NCI-H774 (cell line): ENCODE data around the gene PARVA.

Source experiments
- DNase-seq: peaks from one replicate; lab custom pipeline; 2025; lab: John Stamatoyannopoulos, UW

Gene PARVA

DNA sequence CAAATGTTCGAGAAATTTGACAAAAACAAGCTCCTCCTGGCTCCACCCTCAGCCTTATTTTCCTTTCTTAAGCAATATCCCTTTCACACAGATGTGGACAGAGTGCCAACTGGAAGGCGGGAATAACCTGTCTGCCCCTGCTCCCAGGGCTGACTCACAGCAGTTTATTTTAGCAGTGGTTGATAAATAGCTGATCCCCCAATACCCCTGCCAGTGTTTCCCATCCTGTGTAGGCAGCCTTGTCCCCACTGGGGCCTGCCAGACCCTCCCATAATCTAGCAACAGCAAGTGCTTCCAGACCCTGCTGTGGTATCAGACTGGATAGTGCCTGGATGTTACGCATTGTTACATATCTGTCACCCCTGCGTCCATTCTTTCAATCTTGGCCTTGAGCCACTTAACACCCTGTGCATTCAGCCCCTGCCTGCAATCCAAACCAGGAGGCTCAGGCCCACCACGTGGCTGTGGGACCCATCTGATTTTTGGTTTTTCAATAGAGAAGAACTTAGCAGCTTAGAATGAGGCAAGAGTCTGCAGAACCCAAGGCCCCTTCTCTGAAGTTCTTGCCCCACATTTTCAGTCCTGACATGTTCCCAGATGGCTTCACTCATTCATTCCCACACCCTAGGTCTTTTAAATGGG, 53.7 kb downstream of the PARVA start:
- DNase-seq: no peak

DNA sequence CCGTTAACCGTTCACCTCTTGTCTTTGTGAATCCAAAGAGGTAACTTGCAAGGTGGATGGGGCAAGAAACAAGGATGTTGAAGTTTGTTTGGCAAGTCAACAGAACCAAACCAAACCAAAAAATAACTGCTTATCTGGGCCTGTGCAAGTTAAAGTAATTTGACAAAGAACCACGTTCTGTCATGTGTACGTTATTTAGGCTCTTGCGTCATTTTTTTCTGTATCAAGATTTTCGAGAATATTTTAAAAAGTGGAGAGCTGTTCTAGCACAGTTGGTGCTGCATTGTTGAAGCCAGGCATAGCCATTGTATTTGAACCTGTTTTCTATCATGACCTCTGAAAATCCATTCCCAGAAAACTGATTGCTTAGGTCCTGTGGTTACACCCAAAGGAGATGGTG, 55.1 kb downstream of the PARVA start:
- DNase-seq: no peak

DNA sequence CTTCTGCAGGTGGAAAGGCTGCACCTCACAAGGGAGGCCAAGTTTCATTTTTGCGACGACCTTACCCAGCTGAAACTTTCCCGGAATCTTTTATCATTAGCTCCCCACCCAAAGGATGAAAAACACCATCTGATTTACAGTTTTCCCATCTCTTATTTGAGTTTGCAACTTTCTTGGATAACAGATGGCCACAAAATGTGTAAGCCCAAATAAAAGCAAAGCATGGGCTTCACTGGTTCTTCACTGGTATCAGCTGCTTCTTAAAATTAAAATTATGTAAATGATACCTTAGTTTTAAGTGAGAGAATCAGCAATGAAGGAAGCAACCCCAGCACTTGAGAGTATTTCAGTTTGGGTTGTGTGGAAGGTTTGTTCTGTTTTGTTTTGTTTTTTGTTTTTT, 55.8 kb downstream of the PARVA start:
- DNase-seq: no peak

DNA sequence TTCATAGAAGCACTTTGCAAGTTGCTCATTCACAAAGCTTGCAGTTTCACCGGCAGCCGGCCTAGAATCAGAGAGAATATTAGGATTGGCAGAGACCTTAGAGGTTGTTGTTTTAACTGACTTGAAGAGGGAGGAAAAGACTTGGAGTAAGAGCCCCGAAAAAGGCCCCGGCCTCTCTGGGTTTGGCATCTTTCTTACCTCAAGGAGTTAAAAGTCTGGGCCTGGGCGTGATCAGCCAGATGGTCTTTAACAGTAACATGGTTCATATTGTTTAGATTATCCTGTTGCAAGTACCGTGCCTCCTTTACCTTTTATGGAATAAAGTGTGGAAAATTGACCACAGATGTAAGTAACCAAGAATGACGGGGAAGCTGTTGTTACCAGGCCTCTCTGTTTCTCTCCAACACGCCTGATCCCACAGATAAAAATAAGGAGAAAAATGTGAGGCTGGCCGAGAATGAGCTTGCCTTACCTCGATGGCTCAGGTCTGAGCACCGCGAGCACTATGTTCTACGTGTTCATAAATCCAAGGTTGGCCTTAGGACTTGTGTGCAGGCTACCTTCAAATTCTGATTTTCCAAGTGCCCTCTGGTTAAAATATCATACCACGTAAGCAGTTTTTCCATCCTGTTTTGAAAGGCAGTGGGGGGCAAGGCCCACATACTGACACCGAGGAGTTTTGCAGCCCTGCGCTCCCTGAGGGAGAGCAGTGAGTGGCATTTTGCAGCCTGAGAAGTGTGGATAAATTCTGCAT, 56.4 kb downstream of the PARVA start:
- DNase-seq: no peak

DNA sequence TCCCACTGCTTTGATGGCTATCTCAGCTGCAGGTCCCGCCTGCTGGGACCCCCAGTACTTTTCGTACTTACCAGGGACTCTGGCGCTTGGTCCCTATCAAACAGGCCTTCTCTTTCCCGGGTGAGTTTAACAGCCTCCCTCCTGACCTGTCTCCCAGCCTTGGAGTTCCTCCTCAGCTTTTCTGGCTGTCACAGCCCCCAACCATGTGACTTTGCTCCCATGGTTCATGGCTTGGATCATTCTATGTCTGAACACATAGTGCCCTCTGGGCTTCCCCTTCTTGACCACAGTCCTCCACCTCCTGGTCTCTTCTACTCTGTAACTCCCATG, 56.9 kb downstream of the PARVA start:
- no peak for DNase-seq

DNA sequence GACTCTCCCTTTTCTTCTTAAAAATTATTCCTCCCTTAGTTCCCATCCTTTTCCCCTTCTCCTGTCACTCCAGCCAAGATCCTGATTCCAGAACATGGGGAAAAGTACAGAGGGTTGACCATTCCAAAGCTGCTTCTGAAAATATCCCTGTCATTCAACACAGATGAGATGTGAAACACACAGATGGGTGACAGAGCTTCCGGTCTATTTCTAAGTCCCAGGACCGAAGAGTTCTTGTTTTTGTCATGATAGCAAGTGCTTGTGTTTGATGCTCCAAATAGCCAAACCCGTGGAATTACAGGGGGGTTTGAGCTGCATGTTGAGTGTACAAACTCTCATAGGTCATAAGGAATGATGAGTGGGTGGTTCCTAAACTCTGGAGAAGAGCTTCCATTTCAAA, 57.9 kb downstream of the PARVA start:
- no peak for DNase-seq

DNA sequence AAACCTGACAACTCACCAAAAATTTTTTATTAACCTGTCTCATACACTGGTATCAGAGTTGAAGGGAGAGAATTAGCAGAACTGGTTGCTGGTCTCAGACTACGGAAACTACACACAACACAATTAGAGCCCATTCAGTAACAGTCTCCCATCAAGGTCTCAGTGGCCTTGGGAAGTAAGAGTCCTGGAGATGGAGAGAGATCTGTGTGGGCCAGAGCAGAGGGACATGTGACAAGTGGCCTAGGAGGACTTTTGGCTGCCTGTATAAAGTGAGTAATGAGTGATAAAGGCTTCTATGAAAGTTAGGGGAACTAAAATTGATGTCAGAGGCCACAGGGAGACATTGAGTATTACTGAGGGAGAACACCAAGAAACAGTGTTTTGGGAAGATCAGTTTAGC, 58.9 kb downstream of the PARVA start:
- DNase-seq: no peak

DNA sequence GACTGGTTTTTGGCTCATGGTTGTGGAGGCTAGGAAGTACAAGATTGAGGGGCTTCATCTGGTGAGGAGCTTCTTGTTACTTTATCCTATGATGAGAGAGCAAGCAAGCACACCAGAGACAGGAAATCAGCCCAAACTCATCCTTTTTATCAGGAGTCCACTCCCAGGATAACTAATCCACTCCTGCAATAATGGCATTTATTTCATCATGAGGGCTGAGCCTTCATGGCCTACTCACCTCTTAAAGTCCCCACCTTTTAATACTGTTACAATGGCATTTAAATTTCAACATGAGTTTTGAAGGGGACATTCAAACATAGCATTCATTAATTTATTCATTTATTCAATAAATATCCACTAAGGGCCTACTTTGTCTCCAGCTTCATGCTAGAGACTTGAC, 60.9 kb downstream of the PARVA start:
- DNase-seq: no peak

DNA sequence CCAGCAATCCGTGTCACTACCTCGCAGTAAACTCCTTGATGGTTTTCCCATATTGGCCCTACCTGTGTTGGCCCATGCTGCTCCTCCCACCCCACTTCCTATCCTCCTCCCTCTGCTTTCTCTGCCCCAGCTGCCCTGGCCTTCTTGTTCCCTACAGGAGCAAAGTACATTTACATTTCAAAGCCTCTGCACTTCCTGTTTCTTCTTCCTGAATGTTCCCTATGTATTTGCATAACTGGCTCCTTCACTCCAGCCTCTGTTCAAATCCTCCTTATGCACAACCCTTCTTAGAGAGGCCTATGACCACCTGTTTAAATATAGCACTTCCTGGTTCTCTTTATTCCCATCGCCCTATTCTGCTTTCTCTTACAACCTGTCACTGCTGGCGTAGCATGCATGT, 62.2 kb downstream of the PARVA start:
- peak; percentile 12 for DNase-seq

DNA sequence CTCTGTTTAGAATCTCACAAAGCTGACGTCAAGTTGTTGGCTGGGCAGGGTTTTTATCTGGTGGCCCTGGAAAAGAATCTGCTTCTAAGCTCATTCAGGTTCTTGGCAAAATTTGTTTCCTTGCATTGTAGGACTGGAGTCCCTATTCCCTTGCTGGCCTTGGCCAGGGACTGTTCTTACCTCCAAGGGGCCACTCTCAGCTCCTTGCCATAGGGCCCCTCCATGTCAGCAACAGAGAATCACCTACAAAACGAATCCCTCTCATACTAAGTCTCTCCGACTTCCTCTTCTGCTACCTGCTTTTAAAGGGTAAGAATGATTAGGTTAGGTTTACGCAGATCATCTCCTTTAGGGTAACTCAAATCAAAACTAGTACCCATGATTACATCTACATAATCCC, 63.2 kb downstream of the PARVA start:
- no peak for DNase-seq

DNA sequence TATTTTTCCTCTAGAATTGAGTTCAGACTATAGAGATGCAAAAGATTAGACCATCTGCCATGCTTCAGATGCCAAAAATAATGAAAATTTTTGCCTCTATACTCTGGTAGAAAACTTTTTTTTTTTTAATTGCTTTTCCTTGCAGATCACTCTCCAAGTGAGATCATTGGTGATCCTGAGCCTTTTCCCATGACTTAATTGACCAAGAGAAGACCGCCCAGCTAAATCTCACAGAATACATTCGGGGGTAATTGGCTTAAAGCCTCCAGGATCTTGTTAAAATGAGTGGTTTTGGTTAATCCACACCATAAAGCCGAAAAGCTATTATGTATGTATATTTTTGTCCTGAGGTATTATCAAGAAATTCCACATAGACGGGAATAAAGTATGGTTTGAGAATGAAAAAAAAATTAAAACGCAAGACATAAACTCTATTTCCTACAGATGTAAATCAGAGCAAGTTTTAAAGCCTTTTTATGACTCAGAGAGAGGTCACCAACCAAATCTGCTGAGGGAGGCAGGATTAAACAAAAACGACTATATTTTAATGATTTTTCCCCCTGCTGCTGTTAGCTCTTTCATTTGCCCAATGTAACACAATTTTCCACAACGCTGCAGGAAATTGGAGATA, 64.0 kb downstream of the PARVA start:
- no peak for DNase-seq

DNA sequence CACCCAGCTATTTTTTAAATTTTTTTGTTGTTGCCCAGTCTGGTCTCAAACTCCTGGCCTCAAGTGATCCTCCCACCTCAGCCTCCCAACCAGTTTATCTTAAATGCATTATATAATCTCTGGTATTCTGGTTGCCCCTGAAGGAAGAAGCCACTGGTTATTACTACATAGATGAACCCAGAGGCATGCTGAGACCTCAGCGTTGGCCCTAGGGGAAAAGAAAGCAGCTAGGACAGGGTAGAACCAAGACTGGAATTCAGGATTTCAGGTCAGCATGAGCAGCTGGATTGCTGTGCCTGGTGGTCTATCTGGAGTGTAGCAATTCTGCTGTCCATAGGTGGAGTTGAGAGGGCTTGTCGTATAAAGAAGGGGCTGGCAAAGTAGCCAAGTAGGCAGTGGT, 67.2 kb downstream of the PARVA start:
- no peak for DNase-seq

DNA sequence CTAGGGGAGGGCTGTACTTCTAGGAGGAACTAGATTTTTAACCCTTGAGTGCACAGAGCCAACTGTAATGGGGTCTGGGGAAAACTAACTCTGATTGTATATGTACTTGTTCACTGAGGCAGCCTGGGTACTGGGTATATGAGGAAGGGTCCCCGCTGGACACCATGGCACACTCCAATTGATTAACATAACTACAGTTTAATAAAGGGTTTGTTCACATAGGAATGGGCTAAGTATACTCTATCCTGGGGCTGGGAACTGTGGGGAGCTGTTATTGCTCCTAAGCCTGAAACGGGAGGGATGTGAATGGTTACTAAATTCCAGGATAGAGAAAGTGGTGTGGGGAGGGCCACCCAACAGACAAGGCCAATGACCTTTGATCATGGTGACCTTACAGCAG, 67.6 kb downstream of the PARVA start:
- DNase-seq: no peak

DNA sequence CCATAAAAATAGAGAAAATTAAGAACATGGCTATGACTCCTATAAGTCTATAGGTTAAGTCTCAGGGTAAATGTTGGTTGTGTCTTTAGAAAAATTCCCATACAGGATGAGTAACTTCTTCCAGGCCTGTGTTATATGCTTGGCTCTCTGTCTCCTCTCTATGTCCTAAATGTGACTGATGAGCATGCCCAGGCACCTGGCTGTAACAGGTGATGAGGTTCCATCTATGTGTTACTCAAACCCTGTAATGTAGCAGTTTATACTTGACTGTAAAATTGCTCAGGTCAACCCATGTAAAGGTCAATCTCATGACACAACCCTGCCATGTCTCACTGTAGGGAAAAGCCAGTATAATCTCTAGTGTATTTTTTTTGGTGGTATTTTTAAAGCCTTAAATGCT, 69.5 kb downstream of the PARVA start:
- no peak for DNase-seq

DNA sequence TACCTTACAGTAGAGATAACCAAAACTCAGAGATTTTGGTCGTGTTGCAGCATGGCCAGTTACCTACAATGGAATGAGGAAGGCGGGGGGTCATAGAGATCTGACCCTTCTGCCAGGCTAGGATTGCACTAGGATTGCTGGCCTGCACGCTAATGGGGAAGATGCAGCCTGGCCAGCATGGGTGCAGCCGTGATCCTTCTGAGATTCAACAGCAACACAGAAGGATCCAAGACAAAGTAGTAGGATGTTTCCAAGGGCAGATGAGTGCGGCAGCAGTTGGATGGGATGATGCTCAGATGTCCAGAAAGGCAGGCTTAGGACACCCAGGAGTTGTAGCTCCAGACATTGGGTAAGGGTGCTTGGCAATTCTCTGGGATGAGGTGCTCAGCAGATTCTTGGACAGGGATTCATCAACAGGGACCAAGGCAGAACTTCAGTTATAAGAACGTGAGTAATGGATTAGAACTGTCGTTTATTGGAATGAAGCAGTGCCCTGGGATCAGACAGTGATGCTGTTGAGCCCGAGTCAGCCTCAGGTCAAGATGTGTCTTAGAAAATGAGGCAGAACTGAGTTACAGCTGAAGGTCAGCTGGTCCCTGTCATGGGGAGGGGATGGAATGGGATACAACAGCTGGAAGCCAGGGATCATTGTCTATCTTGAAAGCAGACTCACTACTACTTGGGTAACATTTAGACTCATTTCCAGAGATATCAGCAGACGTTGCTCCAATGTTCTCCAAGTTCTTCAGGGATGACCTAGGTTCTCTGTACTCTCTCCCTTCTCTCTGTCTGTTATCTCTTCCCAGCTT, 71.0 kb downstream of the PARVA start:
- no peak for DNase-seq

DNA sequence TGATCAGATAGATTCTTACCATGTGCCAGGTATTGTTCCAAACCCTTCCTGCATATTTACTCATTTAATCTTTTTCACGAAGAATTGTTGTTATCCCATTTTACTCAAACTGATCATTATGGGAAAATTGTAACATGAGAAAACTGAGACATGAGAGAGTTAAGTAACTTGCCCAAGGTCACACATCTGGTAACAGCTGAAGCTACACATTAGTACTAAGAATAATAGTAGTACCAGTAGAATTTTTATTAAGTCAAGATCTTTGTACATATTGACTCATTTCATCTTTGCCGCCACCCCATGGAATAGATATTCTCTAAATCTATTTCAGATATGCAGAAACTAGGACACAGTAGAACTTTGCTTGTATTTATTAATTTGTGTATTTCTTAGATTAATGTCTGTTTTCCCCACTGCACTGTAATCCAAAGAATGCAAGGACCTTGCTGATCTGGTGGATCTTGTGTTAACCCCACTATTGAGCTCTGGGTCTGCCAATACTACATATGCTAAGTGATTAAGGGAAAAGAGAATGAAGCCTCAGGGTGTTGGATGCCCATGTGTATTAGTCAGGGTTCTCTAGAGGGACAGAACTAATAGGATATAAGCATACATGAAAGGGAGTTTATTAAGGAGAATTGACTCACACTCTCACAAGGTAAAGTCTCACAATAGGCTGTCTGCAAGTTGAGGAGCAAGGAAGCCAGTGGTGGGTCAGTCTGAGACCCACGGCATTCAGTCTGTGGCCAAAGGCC, 72.8 kb downstream of the PARVA start:
- DNase-seq: no peak

DNA sequence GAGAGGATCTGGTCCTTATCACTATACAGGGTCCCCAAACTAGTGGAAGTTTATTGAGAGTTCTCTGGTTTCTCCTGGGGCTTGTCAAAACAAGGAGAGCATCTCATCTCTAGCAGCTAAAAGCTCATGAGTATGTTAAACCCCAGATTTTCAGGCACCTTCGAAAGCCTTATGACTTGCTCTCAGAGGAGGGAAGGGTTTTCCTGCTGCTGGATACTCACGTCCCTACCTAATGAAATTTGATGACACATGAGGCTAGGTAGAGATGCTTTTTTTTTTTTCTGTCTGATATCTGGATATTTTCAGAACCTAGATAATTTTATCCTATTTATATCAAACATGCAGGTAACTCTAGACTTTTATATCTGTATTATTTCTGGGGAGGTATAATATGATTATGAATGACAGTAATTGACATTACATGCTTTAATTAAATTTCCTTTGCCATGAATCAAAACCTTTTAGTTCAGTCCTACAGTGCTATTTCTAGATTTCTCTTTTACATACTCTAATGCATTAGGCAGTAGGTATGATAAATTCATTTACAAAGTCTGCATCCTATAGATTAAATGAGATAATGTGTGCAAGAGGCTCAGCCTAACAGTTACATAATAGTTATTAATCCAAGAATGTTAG, 73.9 kb downstream of the PARVA start:
- DNase-seq: no peak

DNA sequence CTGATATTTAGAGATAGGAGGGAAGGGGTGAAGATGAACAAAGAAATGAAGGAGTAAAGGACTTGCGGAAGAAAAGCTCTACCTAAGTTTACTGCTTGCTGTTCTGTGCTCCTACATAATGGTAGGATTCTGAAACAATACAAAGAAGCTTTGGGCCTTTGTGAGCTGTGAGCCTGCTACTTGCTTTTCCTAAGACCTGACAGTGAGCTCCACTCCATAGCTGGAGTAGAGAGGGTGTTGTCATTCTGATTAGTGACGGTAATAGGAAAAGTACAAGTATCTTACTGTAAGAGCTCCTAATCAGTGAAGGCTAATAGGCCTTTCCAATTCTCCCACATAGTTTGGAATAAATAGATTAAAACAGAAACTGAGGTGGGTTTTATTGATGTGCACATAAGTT, 75.9 kb downstream of the PARVA start:
- DNase-seq: no peak

DNA sequence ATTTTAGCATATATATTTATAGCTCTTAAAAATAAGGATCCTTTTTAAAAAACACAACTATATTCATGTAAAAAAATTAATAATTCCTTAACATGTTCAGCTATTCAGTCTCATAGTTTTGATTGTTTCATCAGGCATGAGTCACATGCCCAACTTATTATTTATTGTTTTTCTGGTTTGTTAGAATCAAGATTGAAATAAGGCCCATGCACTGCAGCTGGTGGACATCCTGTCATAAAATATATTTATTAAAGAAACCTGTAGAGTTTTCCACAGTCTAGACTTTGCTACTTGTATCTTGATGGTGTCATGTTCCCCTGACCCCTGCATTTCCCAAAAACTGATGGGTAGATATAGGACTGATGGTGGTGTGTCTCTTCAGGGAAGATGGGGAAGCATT, 77.4 kb downstream of the PARVA start:
- no peak for DNase-seq

DNA sequence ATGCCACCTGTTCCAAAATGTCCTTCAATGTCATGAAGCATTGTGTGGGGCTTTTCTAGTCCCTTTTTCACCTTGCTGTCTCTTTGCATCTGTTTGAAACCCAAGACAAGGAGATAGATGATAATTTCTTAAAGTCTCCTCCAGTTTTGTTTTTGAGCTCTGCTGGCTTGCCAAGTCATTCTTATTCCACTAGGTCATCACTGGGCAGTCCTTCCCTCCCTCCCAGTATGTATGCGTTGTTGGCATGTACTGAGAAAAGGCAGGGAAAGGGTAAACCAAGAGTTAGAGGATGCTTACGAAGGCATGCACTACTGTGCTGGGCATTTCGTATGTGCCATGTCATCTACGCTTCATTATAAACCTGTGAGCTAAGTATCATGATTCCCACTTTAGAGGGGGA, 78.6 kb downstream of the PARVA start:
- no peak for DNase-seq
